GM12801 (cell line): ENCODE data around the gene SHCBP1.

Experiments
- TF ChIP-seq, protein P1 (sequence below): IDR thresholded peaks from one replicate; pipeline ENCODE4 v1.5.1; 2011; ENCODE audit warnings: control low read depth; ENCODE audit not compliant: insufficient read length; ENCODE audit errors: extremely low read depth

SHCBP1 gene

DNA sequence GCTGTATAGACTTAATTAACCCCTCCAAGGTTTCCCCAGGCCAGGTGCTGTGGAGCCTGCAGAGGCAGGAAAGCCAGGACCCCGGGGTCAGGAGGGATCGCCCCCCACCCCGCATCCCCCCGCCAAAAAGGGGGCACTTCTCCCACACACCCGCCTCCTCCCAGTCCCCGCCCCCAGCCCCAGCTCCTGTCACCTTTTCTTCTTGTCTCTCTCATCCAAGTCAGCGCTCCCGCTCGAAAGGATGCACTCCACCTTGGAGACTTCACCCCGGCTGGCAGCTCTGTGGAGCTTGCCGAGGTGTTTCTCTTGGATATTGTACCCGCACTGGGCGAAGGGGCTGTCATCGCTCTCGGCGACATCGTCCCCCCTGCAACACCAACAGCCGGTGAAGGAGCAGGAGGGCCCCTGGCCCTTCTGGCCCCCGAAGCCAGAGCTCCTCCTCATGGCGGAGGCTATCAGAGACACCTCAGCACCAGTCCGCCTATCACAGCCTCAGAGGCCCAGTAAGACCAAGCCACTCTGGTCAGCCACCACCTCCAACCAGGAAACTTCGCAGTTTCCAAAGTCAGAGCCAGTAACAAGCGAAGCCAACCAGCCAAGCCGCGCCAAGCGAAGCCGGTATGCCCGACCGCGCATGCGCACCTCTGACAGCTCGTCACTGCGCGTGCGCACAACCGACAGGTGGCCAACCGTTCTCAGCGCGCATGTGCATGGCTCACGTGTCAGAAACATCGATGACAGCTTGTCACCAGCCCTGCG lies 52.5 kb downstream of the SHCBP1 start:
- TF ChIP-seq, protein P1, sequence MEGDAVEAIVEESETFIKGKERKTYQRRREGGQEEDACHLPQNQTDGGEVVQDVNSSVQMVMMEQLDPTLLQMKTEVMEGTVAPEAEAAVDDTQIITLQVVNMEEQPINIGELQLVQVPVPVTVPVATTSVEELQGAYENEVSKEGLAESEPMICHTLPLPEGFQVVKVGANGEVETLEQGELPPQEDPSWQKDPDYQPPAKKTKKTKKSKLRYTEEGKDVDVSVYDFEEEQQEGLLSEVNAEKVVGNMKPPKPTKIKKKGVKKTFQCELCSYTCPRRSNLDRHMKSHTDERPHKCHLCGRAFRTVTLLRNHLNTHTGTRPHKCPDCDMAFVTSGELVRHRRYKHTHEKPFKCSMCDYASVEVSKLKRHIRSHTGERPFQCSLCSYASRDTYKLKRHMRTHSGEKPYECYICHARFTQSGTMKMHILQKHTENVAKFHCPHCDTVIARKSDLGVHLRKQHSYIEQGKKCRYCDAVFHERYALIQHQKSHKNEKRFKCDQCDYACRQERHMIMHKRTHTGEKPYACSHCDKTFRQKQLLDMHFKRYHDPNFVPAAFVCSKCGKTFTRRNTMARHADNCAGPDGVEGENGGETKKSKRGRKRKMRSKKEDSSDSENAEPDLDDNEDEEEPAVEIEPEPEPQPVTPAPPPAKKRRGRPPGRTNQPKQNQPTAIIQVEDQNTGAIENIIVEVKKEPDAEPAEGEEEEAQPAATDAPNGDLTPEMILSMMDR = no peak

DNA sequence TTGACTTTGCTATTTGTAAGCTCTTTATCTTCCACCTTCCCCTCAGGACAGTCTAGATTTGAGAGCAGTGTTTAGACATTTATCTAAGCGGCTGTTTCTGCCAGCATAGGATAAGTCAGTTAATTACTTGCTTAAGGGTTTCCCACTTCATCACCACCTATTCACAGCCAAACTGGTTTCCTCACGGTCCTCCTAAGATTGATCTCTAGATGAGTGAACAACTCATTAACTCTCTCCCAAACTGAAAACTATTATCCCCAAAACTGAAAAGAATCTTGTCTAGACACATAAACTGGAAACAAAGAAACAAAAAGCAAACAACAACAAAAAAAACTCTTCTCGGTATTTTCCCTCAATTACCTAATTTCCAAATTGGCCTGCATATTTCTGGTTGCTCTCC lies 58.2 kb downstream of the SHCBP1 start:
- TF ChIP-seq, protein P1 = no peak

DNA sequence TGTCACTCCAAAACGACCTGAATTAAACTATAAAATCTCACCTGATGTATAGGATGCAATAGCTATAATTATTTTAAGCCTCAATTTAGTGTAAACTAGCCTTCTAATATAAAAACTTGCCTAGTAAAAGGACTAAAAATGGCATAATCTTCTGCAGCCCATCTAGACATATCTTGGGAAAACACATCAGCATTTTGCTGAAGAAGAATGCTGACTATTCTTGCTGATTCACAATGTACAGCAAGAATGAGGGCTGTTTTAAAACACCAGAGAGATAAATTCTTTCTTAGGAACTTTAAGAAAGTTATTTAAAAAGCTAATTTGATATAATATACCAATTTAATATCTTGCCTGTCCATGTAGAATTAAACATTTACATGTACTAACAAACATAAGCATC lies 63.2 kb downstream of the SHCBP1 start:
- TF ChIP-seq, protein P1 = no peak

DNA sequence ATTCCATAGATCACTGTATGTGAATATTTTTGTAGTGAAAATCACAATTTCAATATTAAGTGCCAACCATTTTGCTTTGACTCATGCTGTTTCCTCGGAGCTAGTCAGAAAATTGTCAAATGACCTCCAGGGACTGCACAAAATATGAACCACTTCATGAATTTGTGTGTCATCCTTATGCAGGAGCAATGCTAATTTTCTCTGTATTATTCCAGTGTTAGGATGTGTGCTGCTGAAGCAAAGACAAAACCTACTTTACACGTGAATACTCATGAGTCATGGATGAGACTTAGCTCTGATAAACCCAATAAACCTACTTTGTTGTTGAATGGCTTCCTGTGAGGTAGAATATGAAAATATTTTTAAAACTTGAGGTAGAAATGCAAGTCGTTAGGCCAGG lies 65.2 kb downstream of the SHCBP1 start:
- TF ChIP-seq, protein P1 = no peak

DNA sequence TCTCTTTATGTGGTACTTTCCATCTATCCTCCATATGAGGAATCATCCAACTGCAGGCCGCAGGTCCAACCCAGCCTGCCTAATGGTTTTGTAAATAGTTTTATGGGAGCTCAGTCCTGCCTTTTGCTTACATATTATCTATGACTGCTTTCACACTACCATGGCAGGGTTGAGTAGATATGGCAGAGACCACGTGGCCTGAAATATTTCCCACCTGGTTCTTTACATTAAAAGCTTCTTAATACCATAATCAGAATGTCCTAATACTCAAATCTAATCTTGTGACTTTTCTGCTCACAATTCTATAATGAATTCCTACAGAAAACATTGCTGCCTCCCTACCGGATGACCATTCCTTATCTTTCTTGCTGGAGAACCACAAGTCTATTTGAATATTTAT lies 71.7 kb downstream of the SHCBP1 start:
- TF ChIP-seq, protein P1 = no peak
